Activated T-cell treated with anti-CD3 and anti-CD28 coated beads, Interleukin-2, amount 50 U/mL, for 72 hours (primary cell): ENCODE measurements around the gene LSM6. TPM values are rescaled to one million over a fixed set of nuclear protein-coding genes. Genes with fewer than 3 reads are reported as not detected.

Experiments
- ATAC-seq, 2 donors: fragments of 150-1000 bp; cut with Tn5 transposase; replicated peaks in 1 of 2; 2 replicates each; pipeline ENCODE4 v1.10.0; 2021; ENCODE audit warnings: moderate library complexity in 2 of 2, mild to moderate bottlenecking in 1 of 2
- DNase-seq, 2 donors: peaks; one replicate each; pipeline ENCODE4 v3.0.0; 2021 to 2022; ENCODE audit warnings: mixed read lengths in 1 of 2
- H3K27ac Mint-ChIP-seq: one replicate; pipeline ENCODE4 v1.8.0; 2022; ENCODE audit warnings: mild to moderate bottlenecking, moderate library complexity, mixed read lengths
- H3K27me3 Mint-ChIP-seq: one replicate; pipeline ENCODE4 v1.8.0; 2022; ENCODE audit warnings: low read depth, mixed read lengths
- H3K36me3 Mint-ChIP-seq, 2 donors: one replicate each; pipeline ENCODE4 v1.8.0; 2022; ENCODE audit warnings: mixed read lengths in 2 of 2, mild to moderate bottlenecking in 1 of 2; ENCODE audit not compliant: insufficient read depth in 2 of 2
- H3K4me1 Mint-ChIP-seq: one replicate; pipeline ENCODE4 v1.8.0; 2022; ENCODE audit warnings: low read depth, mixed read lengths
- H3K4me3 Mint-ChIP-seq, 2 donors: one replicate each; pipeline ENCODE4 v1.8.0; 2022; ENCODE audit warnings: mild to moderate bottlenecking in 2 of 2, mixed read lengths in 2 of 2, moderate library complexity in 2 of 2
- H3K9me3 Mint-ChIP-seq, 2 donors: one replicate each; pipeline ENCODE4 v1.8.0; 2022; ENCODE audit warnings: mixed read lengths in 2 of 2
- total RNA-seq, 2 donors: library from RNA; stranded (reverse); gene quantifications; one replicate each; pipeline ENCODE4 v1.2.3, GENCODE V29; 2022

Gene LSM6
- total RNA-seq, 2 donors from 2014 or later = 54.6 to 55.1 TPM

GRCh38 chr4:146237092-146237491 is 61.6 kb downstream of the LSM6 start:
- Mint-ChIP-seq H3K9me3 (peaks cover under 1 to 4% of the 10 kb centered on the region in 2 donors), H3K36me3 (no peaks in the 10 kb centered on the region), H3K4me3 (no peak overlapping the region), H3K27me3 (peaks cover 7% of the 10 kb centered on the region), H3K4me1 (peaks cover 12% of the 10 kb centered on the region), H3K27ac (no peak overlapping the region)
- DNase-seq = no peak
- no peak for ATAC-seq

GRCh38 chr4:146238107-146238506 is 62.6 kb downstream of the LSM6 start:
- ATAC-seq = no peak
- H3K27me3 Mint-ChIP-seq = peaks cover 7% of the 10 kb centered on the region
- no peaks in the 10 kb centered on the region for H3K9me3 Mint-ChIP-seq
- H3K4me3 Mint-ChIP-seq = no peak overlapping the region
- DNase-seq = no peak
- no peak overlapping the region for H3K27ac Mint-ChIP-seq
- H3K4me1 Mint-ChIP-seq = peaks cover 20% of the 10 kb centered on the region
- H3K36me3 Mint-ChIP-seq = no peaks in the 10 kb centered on the region

Other genes with a start within 250 kb of the LSM6 start
- 10 to 100 TPM; 26.0 to 39.0 TPM for gene ZNF827, start 236.9 kb upstream of the LSM6 start, total RNA-seq
- under 1 TPM; 0.79 to 0.97 TPM for gene REELD1, start 38.8 kb downstream of the LSM6 start, total RNA-seq